ENCODE data around the gene TMEM82. TPM values are rescaled to one million over a fixed set of nuclear protein-coding genes. Genes with fewer than 3 reads are reported as not detected.

The TMEM82 gene
- total RNA-seq, 1 donor from 2014 or later: not detected

DNA sequence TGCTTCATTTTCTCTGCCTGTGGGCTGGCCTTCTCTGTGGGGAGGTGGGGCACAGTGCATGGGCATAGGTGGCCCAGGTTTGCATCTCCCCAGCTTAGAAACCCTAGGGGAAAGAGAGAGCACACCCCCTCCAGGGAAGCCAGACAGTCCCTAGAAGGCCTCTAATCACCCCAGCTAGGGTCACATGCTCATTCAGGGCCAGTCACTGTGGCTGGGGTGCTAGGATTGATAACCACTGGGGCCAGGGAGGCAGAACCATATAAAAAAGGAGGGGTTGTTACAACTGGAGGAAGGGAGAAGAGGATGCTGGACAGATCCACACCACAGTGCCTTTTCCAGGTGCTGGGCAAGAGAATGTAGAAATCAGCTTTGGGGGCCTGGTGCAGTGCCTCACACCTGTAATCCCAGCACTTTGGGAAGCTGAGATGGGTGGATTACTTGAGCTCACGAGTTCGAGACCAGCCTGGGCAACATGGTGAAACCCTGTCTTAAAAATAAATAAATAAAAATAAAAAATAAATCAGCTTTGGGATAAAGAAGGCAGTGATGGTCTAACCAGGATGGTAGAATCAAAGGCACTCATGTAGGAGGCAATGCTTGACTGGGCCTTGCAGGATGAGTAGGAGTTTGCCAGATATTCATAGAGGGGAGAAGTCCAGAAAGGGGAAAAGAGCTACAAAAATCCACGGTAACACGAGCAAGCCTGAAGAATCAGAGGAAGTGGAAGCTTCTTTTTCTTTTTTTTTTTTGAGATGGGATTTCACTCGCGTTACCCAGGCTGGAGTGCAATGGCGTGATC is 35.8 kb downstream of the TMEM82 start:
- DNase-seq (ENCODE audit: low read depth, low spot score): no peak

DNA sequence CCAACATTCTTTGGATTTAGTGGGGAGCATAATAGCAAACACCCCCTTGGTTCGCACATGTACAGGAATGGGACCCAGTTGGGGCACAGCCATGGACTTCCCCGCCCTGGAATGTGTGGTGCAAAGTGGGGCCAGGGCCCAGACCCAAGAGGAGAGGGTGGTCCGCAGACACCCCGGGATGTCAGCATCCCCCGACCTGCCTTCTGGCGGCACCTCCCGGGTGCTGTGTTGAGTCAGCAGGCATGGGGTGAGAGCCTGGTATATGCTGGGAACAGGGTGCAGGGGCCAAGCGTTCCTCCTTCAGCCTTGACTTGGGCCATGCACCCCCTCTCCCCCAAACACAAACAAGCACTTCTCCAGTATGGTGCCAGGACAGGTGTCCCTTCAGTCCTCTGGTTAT is 43.4 kb downstream of the TMEM82 start:
- no peak for DNase-seq (ENCODE audit: low read depth, low spot score)

DNA sequence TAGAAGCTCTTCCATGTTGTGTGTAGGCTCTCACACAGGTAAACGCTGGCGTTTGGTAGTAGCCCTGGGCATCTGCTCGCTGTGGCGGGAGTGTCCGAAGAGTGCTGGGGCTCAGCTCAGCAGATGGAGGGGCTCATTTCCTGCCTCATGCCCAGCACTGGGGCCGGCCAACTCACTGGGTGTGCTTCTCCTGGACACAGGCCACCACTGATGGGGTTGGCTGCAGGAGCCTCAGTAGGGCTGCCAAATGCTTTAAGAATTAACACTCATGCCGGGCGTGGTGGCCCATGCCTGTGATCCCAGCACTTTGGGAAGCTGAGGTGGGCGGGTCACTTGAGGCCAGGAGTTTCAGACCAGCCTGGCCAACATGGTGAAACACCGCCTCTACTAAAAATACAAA is 44.3 kb downstream of the TMEM82 start:
- no peak for DNase-seq (ENCODE audit: low read depth, low spot score)

DNA sequence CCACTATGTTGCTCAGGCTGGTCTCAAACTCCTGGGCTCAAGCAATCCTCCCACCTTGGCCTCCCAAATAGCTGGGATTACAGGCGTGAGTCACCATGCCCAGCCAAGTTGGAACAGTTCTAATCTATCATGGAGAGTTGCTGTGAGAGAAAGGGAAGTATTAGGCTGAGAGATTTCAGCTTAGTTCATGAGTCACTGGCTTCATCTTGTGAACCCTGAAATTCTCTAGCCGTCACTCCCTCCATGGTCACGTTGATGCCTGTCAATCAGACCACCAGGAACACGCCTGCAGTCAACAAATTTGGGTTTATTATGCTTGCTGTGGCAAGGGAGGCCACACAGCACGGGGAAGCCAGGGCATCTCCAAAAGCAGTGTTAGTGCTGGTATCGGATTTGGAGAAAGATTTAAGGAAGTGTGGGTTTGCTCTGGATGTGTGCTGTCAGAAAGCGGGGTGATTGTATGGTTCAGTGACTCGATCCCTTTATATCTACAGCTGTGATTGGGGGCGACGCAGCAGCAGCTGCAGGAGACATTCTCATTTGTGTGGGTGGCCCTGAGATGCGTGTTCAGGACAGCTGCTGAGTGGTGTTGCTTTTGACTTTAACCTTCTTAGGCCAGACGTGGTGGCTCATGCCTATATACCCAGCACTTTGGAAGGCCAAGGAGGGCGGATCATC is 46.5 kb downstream of the TMEM82 start:
- DNase-seq (ENCODE audit: low read depth, low spot score): no peak

DNA sequence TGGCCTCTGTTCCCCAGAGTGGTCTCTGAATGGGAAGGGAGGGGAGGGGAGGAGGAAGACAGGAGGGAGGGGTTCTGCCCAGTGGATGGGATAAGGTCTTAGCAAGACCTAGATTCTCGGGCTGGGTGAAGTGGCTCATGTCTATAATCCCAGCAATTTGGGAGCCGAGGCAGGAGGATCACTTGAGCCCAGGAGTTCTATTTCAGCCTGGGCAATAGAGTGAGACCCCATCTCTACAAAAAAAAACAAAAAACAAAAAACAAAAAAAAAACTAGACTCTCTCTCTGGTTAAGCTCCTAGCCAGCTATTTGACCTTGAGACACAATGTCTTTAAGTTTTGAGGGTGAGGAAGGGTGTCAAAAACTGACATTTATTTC is 53.8 kb downstream of the TMEM82 start:
- no peak for DNase-seq (ENCODE audit: low read depth, low spot score)

Other genes with a start within 250 kb of the TMEM82 start
- 4.2 and 6.3 TPM in 2 replicates for gene CASP9, start 218.3 kb upstream of the TMEM82 start, total RNA-seq
- gene DNAJC16, start 215.7 kb upstream of the TMEM82 start, total RNA-seq: 13.1 and 17.4 TPM in 2 replicates
- 1.4 and 1.5 TPM in 2 replicates for gene AGMAT, start 157.4 kb upstream of the TMEM82 start, total RNA-seq
- gene DDI2, start 125.0 kb upstream of the TMEM82 start, total RNA-seq: 14.2 and 21.3 TPM in 2 replicates
- gene PLEKHM2, start 58.2 kb upstream of the TMEM82 start, total RNA-seq: 49.8 and 57.6 TPM in 2 replicates
- gene SLC25A34, start 6.2 kb upstream of the TMEM82 start, total RNA-seq: 0.20 and 0.42 TPM in 2 replicates
- 311 and 321 TPM in 2 replicates for gene FBLIM1, start 16.3 kb downstream of the TMEM82 start, total RNA-seq
- 2.4 and 4.7 TPM in 2 replicates for gene UQCRHL, start 65.2 kb downstream of the TMEM82 start, total RNA-seq
- 18.9 and 31.7 TPM in 2 replicates for gene SPEN, start 105.2 kb downstream of the TMEM82 start, total RNA-seq
- gene ZBTB17, start 233.6 kb downstream of the TMEM82 start, total RNA-seq: 52.4 and 63.3 TPM in 2 replicates